GM10847 (cell line): ENCODE data around the gene CASK.

Experiments
- POLR2A ChIP-seq: IDR thresholded peaks from 2 replicates; pipeline ENCODE4 v1.6.1; 2011; ENCODE audit not compliant: insufficient read length; ENCODE audit errors: extremely low read depth

The CASK gene

DNA sequence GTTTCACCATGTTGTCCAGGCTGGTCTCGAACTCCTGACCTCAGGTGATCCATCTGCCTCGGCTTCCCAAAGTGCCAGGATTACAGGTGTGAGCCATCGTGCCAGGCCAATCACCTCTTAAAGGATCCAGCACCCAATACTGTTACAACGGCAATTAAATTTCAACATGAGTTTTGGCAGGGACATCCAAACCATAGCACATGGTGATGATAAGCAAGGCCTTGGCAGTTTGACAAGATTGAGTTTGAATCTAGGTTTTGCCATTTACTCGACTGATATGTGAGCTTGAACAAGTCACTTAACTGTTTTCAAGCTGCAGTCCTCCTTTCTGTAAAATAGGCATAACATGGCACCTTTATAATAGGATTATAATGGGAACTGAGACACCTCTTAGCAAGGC lies 115.3 kb downstream of the CASK start:
- no peak for TF ChIP-seq POLR2A

DNA sequence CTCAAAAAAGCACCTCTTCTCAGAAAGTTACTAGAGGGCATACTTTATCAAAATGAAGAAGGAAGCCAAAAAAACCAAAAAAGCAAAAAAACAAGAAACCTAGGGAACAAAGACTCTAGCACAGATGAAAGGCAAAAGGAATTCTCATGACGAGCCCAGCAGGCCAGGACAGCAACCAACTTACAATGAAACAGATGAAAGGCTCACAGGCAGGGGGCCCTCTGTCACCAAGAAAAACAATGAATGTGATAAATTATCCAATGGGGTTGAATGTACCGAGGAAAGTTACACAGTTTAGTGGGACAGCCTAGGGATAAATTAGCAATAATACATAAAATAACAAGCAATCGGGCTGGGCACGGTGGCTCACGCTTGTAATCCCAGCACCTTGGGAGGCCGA lies 120.4 kb downstream of the CASK start:
- TF ChIP-seq POLR2A, result no peak

DNA sequence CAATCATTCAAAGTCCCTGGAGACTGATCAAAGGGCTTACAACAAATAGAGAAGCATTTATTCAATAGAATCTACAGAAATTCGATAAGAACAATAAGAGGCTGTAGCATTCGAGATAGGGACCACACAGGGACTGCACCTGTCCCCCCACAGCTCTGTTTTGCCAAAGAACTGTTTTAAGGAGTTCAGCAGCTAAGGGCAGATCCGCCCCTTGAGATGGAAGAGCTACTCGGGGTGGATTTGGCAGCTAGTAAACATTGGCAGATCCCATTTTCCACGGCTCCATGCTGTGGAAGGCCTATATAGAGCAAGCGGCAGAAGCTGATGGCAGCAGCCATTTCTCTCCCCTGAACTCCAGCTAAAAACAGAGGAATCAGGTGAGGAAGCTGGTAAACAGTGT lies 123.7 kb downstream of the CASK start:
- TF ChIP-seq POLR2A, result no peak

DNA sequence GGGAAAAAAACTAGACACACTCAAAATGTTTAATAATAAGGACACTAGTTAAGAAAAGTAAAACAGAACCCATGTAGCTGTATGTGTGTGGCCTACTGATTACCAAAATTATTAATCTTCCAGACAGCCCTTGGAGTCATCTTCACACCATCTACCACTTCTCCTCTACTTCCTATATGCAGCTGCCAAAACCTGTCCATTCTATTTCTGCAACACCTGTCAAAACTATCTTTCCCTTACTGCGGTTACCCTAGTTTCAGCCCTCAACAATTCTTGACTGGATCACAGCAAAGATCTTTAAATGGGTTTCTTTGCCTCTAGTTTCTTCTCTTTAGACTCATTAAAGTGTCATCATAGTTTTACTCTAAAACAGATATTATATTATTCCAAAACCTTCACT lies 126.8 kb downstream of the CASK start:
- TF ChIP-seq POLR2A, result no peak

DNA sequence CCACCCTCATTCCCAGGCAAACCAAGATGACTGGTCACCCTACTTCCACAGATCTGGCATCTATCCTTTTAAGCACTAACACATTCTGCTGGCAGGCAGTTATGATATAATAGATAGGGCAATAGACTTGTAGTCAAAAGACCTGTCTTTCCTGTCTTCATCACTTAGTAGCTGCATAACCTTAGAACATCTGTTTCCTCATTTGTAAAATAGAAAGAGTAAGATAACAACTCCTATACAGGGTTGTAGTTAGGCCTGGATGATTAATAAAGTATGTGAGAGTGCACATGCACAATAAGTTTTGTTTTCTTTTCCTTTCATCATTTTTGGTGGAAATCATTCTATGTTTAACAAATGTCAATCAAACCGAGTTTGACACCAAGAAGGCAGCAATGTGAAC lies 127.3 kb downstream of the CASK start:
- no peak for TF ChIP-seq POLR2A

DNA sequence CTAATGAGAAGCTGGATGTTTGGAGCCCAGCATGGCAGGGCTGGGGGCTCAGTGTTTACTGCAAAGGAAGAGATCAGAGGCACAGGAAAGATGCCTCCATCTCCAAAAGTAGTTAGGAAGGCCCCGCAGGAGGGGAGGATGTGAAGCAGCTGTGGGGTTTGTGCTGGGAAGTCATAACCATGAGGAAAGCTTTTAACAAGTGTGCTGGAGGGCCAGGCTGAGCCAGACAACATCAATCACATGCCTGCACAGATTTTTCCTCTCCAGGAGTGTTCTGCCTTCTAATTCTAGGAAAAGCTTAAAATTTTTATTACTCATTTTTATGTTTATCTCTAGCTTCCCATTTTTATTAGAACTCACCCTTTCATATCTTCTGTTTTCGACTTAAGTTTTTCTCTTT lies 134.0 kb downstream of the CASK start:
- no peak for TF ChIP-seq POLR2A

DNA sequence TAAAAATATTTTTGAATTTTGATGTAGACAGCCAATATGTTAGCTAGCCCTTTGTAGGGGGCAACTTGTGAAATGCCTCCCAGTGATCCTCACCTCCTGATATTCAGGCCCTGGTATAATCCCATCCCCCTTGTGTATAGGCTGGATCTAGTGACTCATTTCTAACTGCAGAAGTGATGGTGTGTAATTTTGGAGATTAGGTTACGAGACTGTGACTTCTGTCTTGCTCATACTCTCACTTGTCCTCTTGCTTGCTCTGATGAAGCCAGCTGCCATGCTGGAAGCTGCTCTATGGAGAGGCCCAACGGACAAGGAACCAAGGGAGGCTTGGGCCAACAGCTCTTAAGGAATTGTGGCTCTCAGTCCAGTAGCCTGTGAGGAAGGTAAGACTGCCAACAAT lies 137.7 kb downstream of the CASK start:
- TF ChIP-seq POLR2A, result no peak

DNA sequence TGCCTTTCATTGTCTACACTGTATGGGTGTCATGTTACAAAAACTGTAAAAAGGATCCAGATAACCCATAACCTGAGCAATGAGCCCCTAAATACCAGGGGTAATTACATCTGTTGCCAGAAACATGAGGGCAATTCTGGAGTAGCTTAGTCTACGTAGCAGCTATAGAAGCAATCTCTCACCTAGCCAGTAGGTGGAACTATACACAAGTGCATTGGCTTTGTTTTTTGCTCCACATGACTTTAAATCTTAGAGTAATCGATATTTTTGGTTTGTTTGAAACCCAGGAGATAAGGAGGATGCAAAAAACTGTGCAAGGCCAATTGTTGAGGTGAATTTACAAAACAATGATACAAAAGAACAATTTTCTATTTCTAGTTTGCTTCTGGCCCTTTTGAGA lies 141.9 kb downstream of the CASK start:
- no peak for TF ChIP-seq POLR2A

DNA sequence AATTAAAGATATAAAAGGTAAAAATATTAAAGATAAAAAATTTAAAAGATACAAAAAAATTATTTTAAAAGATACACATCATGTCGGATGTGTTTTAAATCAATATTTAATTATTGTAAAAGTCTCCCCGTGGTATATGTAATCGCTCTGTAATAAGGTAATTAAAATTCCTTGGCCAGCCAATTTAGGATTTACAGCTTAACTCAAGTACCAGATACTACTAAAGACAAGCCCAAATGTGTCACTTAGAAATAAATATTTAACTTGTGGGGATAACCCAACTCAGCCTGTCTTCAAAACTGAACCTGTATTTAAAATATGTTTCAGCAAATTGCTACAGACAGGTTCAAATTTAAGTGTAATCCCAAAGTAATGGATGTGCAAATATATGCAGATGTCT lies 143.4 kb downstream of the CASK start:
- TF ChIP-seq POLR2A, result no peak

DNA sequence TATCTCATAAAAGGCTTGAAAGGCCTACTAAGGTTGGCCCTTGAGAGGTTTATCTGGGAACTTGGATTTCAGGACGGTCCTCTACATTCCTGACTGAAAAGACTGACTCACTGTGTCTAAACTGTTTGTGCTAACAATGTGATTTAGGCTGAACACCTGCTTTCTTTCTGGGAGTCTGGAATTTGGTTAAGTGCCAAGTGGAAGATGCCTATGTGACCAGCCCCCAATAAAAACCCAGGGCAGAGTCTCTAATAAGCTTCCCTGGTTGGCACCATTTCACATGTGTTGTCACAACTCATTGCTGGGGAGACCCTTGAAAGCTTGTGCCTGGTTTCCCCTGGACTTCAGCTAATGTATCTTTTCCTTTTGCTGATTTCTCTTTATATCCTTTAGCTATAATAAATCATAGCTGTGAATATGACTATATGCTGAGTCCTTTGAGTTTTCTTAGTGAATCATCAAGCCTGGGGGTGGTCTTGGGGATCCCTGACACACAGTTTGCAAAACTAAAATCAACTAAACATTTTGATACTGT lies 144.3 kb downstream of the CASK start:
- TF ChIP-seq POLR2A, result no peak

DNA sequence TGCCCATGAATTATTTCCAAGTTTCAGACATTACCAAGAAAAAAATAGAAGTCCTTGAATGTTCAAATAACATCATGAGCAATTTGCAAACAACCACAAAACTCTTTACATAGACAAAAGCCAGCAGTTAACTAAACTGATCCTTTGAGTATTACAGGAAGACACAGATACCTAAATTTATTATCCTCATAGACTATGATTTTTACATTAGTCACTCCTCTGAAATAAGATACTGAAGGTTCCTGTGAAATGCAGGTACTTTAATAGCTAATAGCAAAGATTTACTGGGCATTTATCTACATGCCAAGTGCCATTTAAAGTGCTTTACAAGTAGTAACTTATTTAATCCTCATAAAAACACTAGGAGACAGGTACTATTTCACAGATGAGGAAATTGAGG lies 161.7 kb downstream of the CASK start:
- TF ChIP-seq POLR2A, result no peak

DNA sequence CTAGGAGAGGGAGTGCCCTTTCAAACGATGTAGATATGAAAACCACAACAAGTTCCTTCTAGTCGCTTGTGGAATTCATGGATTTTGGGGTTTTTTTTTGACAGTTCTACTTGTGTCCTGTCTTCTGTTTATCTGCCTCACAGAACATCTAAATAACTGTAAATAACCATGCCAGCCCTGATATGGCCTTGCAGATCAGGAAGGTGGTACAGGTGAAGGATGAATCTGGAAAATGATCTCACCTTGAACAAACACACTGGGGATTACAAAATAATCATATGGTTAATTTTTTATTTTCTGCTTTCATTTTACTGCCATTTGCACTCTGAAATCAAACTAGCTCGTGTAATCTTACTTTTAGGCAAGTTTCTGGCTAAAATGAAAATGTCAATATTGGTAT lies 162.2 kb downstream of the CASK start:
- TF ChIP-seq POLR2A, result no peak

DNA sequence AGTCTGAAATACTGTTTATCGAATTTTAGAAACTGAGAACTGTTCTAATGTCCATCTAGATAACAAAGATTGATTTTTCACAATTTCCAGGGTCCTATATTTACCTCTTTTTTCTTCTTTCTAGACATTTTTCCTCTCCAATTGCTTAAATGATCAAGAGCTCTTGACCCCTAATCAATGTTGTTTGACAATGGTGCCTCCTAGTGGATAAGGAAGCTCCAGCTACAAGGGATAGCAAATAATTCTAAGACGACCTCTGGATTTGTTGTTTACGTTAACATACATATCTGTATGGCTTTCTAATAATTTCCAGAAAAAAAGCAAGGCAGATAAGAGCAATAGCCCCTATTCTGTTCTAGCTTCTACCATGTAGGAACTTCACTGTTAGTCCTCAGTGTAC lies 163.5 kb downstream of the CASK start:
- TF ChIP-seq POLR2A, result no peak

DNA sequence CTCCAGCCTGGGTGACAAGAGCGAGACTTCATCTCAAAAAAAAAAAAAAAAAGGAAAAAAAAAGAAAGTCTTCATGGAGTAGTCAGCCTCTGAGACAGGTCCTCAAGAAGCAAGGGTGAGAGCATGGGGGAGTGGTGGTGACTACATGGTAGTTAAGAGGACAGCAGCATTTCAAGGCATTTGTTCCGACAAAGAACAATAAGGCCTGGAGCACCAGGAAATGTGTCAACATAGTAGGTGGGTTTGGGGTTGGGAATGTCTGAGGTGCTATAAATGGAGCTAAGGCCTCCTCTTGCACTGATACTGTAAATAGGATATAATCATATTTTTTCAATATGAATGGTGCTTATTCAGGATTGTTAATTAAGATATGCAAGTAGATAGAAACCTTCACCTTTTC lies 165.0 kb downstream of the CASK start:
- TF ChIP-seq POLR2A, result no peak

DNA sequence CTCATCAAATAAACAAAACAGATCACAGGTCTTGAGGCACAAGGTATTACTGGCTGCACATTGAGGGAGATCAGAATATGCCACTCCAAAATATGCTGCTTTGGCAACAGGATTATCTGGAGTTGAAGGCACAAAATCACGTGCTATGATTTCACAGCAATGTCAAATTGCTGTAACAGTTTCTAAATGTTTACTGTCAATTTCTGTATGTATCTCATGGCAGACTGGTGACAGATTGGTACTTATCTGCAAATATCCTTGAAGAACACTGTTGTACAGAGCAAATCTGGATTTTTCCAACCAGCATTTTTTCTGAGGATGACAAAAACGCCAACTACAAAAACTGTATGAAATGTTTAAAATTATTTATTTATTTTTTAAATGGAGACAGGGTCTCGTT lies 172.6 kb downstream of the CASK start:
- no peak for TF ChIP-seq POLR2A

DNA sequence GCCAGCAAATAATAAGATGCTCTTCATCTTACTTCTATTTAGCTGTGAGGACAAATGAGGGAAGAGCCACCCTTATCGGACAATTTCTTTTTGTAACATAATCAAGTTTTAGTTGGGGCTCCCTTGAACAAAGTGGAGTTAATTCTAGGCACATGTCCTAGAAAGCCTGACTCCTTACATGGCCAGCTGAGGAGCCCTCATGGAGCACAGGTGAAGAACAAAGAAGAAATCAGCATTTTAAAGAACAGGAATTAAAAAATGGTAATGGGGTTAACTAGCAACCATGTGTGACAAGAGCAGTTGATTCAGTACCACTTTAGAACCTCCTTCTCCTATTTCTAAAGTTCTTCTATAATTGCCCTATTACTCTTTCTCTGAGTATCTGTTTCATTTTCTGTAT lies 183.5 kb downstream of the CASK start:
- no peak for TF ChIP-seq POLR2A

DNA sequence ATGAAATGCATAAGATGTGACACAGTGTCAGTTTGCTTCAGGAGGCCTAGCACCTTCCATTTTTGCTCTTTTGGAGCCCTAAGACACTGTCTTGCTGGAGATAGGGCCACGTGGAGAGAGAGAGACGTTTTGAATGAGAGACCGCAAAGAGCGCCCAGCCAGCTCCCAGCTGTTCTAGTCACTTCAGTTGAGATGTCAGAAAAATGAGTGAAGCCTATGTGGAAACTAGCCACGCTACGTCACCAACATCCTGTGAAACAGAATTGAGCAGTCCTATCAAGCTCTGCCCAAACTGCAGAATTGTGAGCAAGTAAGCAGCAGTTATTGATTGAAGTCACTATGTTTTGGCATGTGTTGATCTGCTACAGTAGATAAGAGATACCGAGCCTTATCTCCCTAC lies 186.3 kb downstream of the CASK start:
- TF ChIP-seq POLR2A, result no peak

DNA sequence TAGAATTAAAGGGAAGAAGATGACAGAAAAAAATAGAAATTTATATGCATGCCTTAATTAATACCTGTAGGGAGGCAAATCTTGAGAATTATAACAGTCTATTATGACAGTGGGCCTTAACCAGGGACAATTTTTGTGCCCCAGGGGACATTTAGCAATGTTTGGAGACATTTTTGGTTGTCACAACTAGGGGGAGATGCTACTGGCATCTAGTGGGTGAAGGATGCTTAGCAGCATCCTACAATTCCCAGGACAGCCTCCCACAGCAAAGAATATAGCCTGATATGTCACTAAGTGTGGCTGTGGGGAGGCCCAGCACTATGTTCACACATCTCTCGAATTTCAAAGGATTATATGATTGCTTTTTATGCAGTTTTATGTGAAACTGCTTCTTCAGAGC lies 188.8 kb downstream of the CASK start:
- no peak for TF ChIP-seq POLR2A
